ENCODE measurements around the gene SHTN1. TPM values are rescaled to one million over a fixed set of nuclear protein-coding genes. Genes with fewer than 3 reads are reported as not detected.

SHTN1 gene
- total and polyA plus RNA-seq, 2 donors (not counting 3 experiments of a cell fraction or from before 2014, with no cell fraction given): 4.8 to 36.5 TPM

DNA sequence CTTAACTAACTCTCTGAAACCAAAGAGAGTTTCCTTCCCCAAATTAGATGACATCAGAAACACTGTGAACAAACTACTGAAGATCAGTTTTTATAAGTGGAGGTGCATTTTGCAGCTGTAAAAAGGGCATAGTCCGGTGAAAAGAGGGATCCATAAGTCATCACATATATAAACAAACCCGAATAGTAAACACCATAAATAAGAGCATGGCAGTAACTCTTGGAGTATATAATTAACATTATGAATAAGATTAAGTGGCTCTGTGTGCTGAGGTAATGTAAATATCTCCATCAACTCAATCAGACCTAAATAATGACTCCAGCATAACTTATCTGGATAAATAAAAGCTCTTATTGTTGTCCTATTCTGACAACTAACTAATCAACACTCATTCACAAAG lies 43.0 kb upstream of the SHTN1 start:
- ChIA-PET POLR2A (no interaction called here), CTCF (no interaction called here)
- BruUV-seq (replicated peaks): no TSS peak
- Histone ChIP-seq H3K4me3 (replicated peaks in 1 of 3; ENCODE audit: insufficient read depth in 1 of 3, low read depth in 1 of 3, low read length in 3 of 3) (no peak overlapping the region), H3K79me2 (ENCODE audit: control insufficient read depth, insufficient read depth, low read length) (no peaks in the 10 kb centered on the region), H3K27me3 (ENCODE audit: control insufficient read depth in 2 of 2, insufficient read depth in 2 of 2, low read length in 2 of 2) (no peaks in the 10 kb centered on the region), H3K4me1 (ENCODE audit: control insufficient read depth, extremely low read depth, insufficient read depth, low read length) (no peaks in the 10 kb centered on the region), H4K20me1 (replicated peaks; ENCODE audit: control insufficient read depth, extremely low read depth, insufficient read depth, low read length) (no peaks in the 10 kb centered on the region), H3K36me3 (ENCODE audit: control insufficient read depth in 2 of 2, extremely low read depth in 1 of 2, insufficient read depth in 2 of 2, low read length in 2 of 2) (no peaks in the 10 kb centered on the region), H3K9me1 (replicated peaks; ENCODE audit: control insufficient read depth, extremely low read depth, insufficient read depth, low read length) (no peaks in the 10 kb centered on the region), H2AFZ (ENCODE audit: low read depth, low read length) (no peak overlapping the region), H3K27ac (ENCODE audit: insufficient read depth, low read depth, low read length) (no peak overlapping the region), H3K9ac (replicated peaks; ENCODE audit: extremely low read depth, insufficient read depth, low read length) (no peak overlapping the region), H3K9me3 (replicated peaks; ENCODE audit: control insufficient read depth, insufficient read depth, low read length) (no peaks in the 10 kb centered on the region), H3K4me2 (ENCODE audit: insufficient read depth, low read length) (no peak overlapping the region)
- intact Hi-C loops (cut with micrococcal nuclease): no loop called here
- TF ChIP-seq EZH2 (IDR thresholded peaks at IDR 0.05; ENCODE audit: borderline replicate concordance, low read depth, low read length, severe bottlenecking): no peak
- no peak for TF ChIP-seq POLR2AphosphoS5 (IDR thresholded peaks at IDR 0.05; ENCODE audit: insufficient read depth, low read depth, low read length)
- TF ChIP-seq, protein P1, sequence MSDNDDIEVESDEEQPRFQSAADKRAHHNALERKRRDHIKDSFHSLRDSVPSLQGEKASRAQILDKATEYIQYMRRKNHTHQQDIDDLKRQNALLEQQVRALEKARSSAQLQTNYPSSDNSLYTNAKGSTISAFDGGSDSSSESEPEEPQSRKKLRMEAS (IDR thresholded peaks at IDR 0.05; ENCODE audit: insufficient read depth, insufficient read length): no peak
- TF ChIP-seq, protein P2, sequence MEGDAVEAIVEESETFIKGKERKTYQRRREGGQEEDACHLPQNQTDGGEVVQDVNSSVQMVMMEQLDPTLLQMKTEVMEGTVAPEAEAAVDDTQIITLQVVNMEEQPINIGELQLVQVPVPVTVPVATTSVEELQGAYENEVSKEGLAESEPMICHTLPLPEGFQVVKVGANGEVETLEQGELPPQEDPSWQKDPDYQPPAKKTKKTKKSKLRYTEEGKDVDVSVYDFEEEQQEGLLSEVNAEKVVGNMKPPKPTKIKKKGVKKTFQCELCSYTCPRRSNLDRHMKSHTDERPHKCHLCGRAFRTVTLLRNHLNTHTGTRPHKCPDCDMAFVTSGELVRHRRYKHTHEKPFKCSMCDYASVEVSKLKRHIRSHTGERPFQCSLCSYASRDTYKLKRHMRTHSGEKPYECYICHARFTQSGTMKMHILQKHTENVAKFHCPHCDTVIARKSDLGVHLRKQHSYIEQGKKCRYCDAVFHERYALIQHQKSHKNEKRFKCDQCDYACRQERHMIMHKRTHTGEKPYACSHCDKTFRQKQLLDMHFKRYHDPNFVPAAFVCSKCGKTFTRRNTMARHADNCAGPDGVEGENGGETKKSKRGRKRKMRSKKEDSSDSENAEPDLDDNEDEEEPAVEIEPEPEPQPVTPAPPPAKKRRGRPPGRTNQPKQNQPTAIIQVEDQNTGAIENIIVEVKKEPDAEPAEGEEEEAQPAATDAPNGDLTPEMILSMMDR (IDR thresholded peaks at IDR 0.05; ENCODE audit: extremely low read depth in 1 of 2, insufficient read depth in 1 of 2, low read depth in 1 of 2, low read length in 2 of 2): no peak
- no peak for TF ChIP-seq POLR2A (IDR thresholded peaks at IDR 0.05; ENCODE audit: low read depth, low read length)
- no peak for TF ChIP-seq FOS (IDR thresholded peaks at IDR 0.05; ENCODE audit: borderline replicate concordance, insufficient read depth, low read length)
- no peak for TF ChIP-seq JUN (IDR thresholded peaks at IDR 0.05; ENCODE audit: borderline replicate concordance, insufficient read depth, insufficient read length, low read depth)
- no peak for TF ChIP-seq GATA2 (IDR thresholded peaks at IDR 0.05; ENCODE audit: insufficient read depth, insufficient read length, low read depth, low read length)
- TF ChIP-seq MYC (IDR thresholded peaks at IDR 0.05; ENCODE audit: low read depth, low read length): no peak
- dilution Hi-C loops (cut with MboI; ENCODE audit: extremely low pct_ligation_motif_present, low sequenced_read_pairs): no loop called here
- FAIRE-seq: no peak
- DNase-seq (ENCODE audit: low read depth, low spot score): no peak
